OCI-LY7 (cell line): Measurements from ENCODE around the gene CFAP74.

Source experiments
- EZH2phosphoT487 ChIP-seq: fragments of 200-600 bp; sonication (generic); IDR thresholded peaks from 2 replicates; pipeline ENCODE4 v1.6.1; 2018; ENCODE audit warnings: low read depth, borderline replicate concordance, mild to moderate bottlenecking, mixed run types, antibody characterized with exemption, low read length, moderate library complexity, mixed read lengths
- TF ChIP-seq, protein P1 (sequence below): fragments of 200-600 bp; sonication (generic); conservative IDR thresholded peaks from 2 replicates; pipeline ENCODE4 v1.5.1; 2014; ENCODE audit warnings: mild to moderate bottlenecking, antibody characterized with exemption, low read length, moderate library complexity, mixed read lengths

DNA sequence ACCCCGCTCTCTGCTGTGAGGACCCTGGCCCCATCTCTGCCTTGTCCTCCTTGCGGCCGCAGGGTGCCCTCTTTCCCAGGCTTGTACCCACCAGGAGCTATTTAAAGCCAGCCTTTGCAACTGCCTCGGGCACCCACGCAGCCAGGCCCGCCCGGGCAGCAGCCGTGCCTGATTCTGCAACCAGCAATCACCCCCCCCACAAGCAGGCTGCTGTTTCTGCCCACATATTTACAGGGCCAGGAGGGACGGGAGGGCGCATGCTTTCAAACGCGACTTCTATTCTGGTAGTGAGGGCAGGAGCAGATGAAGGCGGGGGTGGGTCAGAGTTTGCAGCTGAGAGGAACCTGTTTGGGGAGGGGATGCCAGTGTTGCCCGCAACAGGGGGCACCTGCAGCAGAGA is 29.2 kb upstream of the CFAP74 start:
- TF ChIP-seq EZH2phosphoT487: no peak
- TF ChIP-seq, protein P1, sequence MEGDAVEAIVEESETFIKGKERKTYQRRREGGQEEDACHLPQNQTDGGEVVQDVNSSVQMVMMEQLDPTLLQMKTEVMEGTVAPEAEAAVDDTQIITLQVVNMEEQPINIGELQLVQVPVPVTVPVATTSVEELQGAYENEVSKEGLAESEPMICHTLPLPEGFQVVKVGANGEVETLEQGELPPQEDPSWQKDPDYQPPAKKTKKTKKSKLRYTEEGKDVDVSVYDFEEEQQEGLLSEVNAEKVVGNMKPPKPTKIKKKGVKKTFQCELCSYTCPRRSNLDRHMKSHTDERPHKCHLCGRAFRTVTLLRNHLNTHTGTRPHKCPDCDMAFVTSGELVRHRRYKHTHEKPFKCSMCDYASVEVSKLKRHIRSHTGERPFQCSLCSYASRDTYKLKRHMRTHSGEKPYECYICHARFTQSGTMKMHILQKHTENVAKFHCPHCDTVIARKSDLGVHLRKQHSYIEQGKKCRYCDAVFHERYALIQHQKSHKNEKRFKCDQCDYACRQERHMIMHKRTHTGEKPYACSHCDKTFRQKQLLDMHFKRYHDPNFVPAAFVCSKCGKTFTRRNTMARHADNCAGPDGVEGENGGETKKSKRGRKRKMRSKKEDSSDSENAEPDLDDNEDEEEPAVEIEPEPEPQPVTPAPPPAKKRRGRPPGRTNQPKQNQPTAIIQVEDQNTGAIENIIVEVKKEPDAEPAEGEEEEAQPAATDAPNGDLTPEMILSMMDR: no peak
